ENCODE data around the gene TOM1L2. TPM values are rescaled to one million over a fixed set of nuclear protein-coding genes. Genes with fewer than 3 reads are reported as not detected.

Gene TOM1L2
- polyA plus RNA-seq, 1 donor = 31.1 TPM

DNA sequence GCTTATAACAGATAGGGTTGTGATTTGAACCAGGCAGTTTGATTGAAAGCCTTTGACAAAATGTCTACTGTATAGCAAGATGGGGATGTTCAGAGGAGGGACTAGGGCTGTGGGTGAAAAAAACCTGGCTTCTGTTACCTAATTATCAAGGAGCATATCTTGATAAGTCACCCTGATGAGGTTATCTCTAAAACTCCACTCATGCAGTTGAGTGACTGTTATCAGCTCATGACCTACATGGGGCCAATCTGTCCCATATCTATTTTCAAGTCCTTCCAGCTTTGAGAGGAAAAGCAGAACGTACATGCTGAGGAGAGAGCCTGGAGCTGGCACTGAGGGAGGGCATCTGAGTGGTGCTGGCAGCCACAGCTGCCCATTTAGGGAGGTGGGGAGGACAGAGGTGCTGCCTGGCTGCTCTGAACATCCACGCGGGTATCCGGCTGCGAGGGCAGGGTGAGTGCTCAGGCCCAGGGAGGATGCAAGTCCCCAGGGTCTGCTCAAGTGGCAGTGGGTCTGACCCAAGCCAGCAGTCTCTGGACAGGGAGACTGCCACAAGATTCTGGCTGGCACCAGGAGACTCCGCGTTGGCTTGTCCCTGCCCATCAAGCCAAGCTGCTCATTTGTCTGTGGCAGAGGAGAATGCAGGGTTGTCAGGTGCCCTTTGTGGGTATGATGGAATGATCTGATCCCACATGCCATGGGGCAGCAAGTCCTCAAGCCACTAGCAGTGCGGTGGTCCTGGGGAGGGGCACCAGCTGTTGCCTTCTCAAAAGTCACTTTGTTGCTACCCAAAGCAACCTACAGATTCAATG, 37.6 kb upstream of the TOM1L2 start:
- DNase-seq = no peak
- Histone ChIP-seq H3K4me3 (ENCODE audit: low read length) (no peak overlapping the region), H3K27me3 (ENCODE audit: control insufficient read depth, insufficient read depth, low read length) (no peaks in the 10 kb centered on the region), H3K4me1 (ENCODE audit: control insufficient read depth, insufficient read depth, low read length) (no peaks in the 10 kb centered on the region), H3K36me3 (ENCODE audit: control insufficient read depth, insufficient read depth, low read length) (peaks cover 16% of the 10 kb centered on the region), H3K27ac (ENCODE audit: low read length) (no peak overlapping the region), H3K9me3 (ENCODE audit: control insufficient read depth, low read depth, low read length) (no peaks in the 10 kb centered on the region)
- WGBS (ENCODE audit: insufficient coverage, low lambda C conversion rate) = no CpG with 5 or more reads among the region's 8 CpGs

DNA sequence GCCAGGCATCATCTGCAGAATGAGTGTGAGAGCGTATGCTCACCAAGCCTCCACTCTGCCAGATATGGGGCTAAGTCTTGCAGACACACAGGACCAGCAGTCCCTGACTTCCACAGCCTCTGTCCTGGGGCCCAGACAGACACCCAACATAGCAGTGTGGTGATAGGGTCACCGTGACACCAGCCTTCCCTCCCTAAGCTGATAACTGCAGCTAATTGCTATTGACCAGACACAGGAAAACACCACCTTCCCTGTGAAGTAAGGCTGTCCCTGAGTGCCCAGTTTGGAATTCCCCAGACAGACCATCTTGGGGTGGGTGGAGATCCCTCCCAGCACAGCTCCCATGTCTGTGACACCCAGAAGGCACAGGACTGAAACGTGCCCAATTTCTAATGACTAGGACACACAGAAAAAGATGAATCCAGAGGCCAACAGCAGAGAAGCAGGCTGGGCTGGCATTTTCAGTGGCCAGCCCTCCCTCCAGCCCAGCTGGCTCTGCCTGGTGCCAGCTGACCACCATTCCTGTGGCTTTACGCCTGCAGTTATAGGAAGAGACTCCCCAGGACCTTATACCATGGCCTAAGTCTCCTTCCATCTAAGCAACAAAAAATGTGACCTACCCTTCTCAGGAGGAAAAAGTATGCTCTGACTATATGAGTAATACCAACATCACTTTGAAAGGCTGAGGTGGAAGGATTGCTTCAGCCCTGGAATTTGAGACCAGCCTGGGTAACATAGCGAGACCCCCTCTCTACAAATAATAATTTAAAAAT, 36.5 kb upstream of the TOM1L2 start:
- no peak overlapping the region for H3K4me3 ChIP-seq (ENCODE audit: low read length)
- DNase-seq = no peak
- peaks cover 16% of the 10 kb centered on the region for H3K36me3 ChIP-seq (ENCODE audit: control insufficient read depth, insufficient read depth, low read length)
- no peaks in the 10 kb centered on the region for H3K9me3 ChIP-seq (ENCODE audit: control insufficient read depth, low read depth, low read length)
- no peaks in the 10 kb centered on the region for H3K27me3 ChIP-seq (ENCODE audit: control insufficient read depth, insufficient read depth, low read length)
- H3K27ac ChIP-seq (ENCODE audit: low read length) = no peak overlapping the region
- H3K4me1 ChIP-seq (ENCODE audit: control insufficient read depth, insufficient read depth, low read length) = no peaks in the 10 kb centered on the region
- WGBS (ENCODE audit: insufficient coverage, low lambda C conversion rate) = no CpG with 5 or more reads among the region's 5 CpGs

GRCh38 chr17:18006495-18007239, 34.5 kb upstream of the TOM1L2 start:
- H3K36me3 ChIP-seq (ENCODE audit: control insufficient read depth, insufficient read depth, low read length) = peaks cover 14% of the 10 kb centered on the region
- no peaks in the 10 kb centered on the region for H3K27me3 ChIP-seq (ENCODE audit: control insufficient read depth, insufficient read depth, low read length)
- no peak overlapping the region for H3K27ac ChIP-seq (ENCODE audit: low read length)
- H3K9me3 ChIP-seq (ENCODE audit: control insufficient read depth, low read depth, low read length) = no peaks in the 10 kb centered on the region
- no peaks in the 10 kb centered on the region for H3K4me1 ChIP-seq (ENCODE audit: control insufficient read depth, insufficient read depth, low read length)
- DNase-seq = no peak
- WGBS (ENCODE audit: insufficient coverage, low lambda C conversion rate) = no CpG with 5 or more reads among the region's 31 CpGs
- no peak overlapping the region for H3K4me3 ChIP-seq (ENCODE audit: low read length)

DNA sequence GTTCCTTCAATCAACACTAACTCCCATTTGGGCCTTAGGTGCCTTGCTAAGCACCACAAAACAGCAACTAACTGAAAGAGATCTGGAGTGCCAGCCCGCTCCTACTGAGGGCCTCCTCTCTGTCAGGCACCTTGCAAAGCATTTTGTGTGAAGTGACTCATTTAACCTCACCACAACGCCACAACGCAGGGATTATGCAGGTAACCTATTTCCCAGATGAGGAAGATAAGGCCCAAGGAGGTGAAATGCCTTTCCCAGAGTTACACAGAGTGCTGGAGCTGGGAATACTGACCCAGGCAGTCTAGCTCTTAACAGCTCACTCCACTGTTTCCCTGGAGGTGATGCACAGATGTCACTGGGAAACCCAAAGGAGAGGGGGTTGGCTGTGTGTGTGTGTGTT, 33.3 kb upstream of the TOM1L2 start:
- no peak overlapping the region for H3K27ac ChIP-seq (ENCODE audit: low read length)
- no peak overlapping the region for H3K4me3 ChIP-seq (ENCODE audit: low read length)
- no CpG with 5 or more reads among the region's 3 CpGs for WGBS (ENCODE audit: insufficient coverage, low lambda C conversion rate)
- no peaks in the 10 kb centered on the region for H3K27me3 ChIP-seq (ENCODE audit: control insufficient read depth, insufficient read depth, low read length)
- H3K9me3 ChIP-seq (ENCODE audit: control insufficient read depth, low read depth, low read length) = no peaks in the 10 kb centered on the region
- peaks cover under 1% of the 10 kb centered on the region for H3K4me1 ChIP-seq (ENCODE audit: control insufficient read depth, insufficient read depth, low read length)
- no peak for DNase-seq
- peaks cover 8% of the 10 kb centered on the region for H3K36me3 ChIP-seq (ENCODE audit: control insufficient read depth, insufficient read depth, low read length)

DNA sequence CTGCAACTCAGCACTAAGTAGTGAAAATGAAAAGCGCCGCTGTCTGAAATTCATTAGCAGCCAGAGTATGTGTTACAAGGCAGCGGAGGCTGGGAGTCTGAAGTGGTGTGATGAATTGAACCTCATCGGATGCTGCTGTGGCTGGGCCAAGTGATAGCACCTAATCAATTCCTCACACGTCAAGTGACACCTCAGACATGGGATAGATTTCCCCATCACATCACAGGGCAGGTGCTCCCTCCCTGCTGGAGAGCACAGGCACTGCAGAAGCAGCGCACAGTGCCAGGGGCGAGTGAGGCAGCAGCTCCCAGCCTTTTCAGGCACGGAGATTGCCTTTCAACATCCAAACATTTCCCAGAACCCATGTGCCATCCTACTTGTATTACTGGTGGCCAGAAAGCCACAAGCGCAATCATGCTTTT, 32.7 kb upstream of the TOM1L2 start:
- Histone ChIP-seq H3K27me3 (ENCODE audit: control insufficient read depth, insufficient read depth, low read length) (no peaks in the 10 kb centered on the region), H3K9me3 (ENCODE audit: control insufficient read depth, low read depth, low read length) (no peaks in the 10 kb centered on the region), H3K4me1 (ENCODE audit: control insufficient read depth, insufficient read depth, low read length) (peaks cover 4% of the 10 kb centered on the region), H3K27ac (ENCODE audit: low read length) (no peak overlapping the region), H3K36me3 (ENCODE audit: control insufficient read depth, insufficient read depth, low read length) (peaks cover 6% of the 10 kb centered on the region), H3K4me3 (ENCODE audit: low read length) (no peak overlapping the region)
- no CpG with 5 or more reads among the region's 9 CpGs for WGBS (ENCODE audit: insufficient coverage, low lambda C conversion rate)
- DNase-seq = no peak

DNA sequence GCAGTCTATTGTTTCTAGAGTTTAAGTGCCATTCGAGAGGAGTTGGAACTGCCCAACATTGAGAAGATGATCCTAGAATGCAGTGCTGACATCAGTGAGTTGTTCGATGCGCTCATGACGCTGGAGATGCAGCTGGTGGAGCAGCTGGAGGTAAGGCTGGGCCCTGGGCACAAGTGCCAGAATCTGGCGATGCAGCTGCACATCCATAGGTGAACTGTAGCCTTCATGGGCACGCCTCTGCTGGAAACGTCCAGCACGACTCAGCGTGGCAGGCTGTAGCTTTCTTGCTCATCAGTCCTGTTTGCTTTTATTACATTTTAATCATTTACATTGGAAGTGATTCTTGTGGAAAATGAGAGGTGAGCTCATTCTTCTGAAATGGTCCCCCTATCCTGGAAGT, 32.1 kb upstream of the TOM1L2 start:
- no peaks in the 10 kb centered on the region for H3K9me3 ChIP-seq (ENCODE audit: control insufficient read depth, low read depth, low read length)
- H3K4me1 ChIP-seq (ENCODE audit: control insufficient read depth, insufficient read depth, low read length) = peaks cover 10% of the 10 kb centered on the region
- H3K36me3 ChIP-seq (ENCODE audit: control insufficient read depth, insufficient read depth, low read length) = peaks cover 1% of the 10 kb centered on the region
- no peak overlapping the region for H3K27ac ChIP-seq (ENCODE audit: low read length)
- DNase-seq = no peak
- H3K27me3 ChIP-seq (ENCODE audit: control insufficient read depth, insufficient read depth, low read length) = no peaks in the 10 kb centered on the region
- WGBS (ENCODE audit: insufficient coverage, low lambda C conversion rate) = no CpG with 5 or more reads among the region's 9 CpGs
- no peak overlapping the region for H3K4me3 ChIP-seq (ENCODE audit: low read length)

GRCh38 chr17:18002171-18002570, 30.0 kb upstream of the TOM1L2 start:
- Histone ChIP-seq H3K4me3 (ENCODE audit: low read length) (no peak overlapping the region), H3K27me3 (ENCODE audit: control insufficient read depth, insufficient read depth, low read length) (no peaks in the 10 kb centered on the region), H3K4me1 (ENCODE audit: control insufficient read depth, insufficient read depth, low read length) (peaks cover 13% of the 10 kb centered on the region), H3K27ac (ENCODE audit: low read length) (no peak overlapping the region), H3K36me3 (ENCODE audit: control insufficient read depth, insufficient read depth, low read length) (no peaks in the 10 kb centered on the region), H3K9me3 (ENCODE audit: control insufficient read depth, low read depth, low read length) (no peaks in the 10 kb centered on the region)
- no CpG with 5 or more reads among the region's 2 CpGs for WGBS (ENCODE audit: insufficient coverage, low lambda C conversion rate)
- no peak for DNase-seq

DNA sequence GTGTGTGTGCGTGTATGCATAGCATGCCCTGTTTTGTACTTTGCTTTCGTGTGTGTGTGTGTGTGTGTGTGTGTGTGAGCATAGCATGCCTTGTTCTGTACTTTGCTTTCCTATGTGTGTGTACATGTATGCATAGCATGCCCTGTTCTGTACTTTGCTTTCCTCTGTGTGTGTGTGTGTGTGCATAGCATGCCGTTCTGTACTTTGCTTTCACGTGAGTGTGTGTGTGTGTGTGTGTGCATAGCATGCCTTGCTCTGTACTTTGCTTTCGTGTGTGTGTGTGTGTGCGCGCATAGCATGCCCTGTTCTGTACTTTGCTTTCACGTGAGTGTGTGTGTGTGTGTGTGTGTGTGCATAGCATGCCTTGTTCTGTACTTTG, 27.8 kb upstream of the TOM1L2 start:
- Histone ChIP-seq H3K36me3 (ENCODE audit: control insufficient read depth, insufficient read depth, low read length) (no peaks in the 10 kb centered on the region), H3K27me3 (ENCODE audit: control insufficient read depth, insufficient read depth, low read length) (no peaks in the 10 kb centered on the region), H3K27ac (ENCODE audit: low read length) (peak overlapping the region; percentile 20), H3K4me3 (ENCODE audit: low read length) (no peak overlapping the region), H3K9me3 (ENCODE audit: control insufficient read depth, low read depth, low read length) (no peaks in the 10 kb centered on the region), H3K4me1 (ENCODE audit: control insufficient read depth, insufficient read depth, low read length) (peaks cover 13% of the 10 kb centered on the region)
- no CpG with 5 or more reads among the region's 8 CpGs for WGBS (ENCODE audit: insufficient coverage, low lambda C conversion rate)
- DNase-seq = peak; percentile 84 to 91

- WGBS (ENCODE audit: insufficient coverage, low lambda C conversion rate) = 100% methylated on average over 1 of the region's 9 CpGs
- Histone ChIP-seq H3K27me3 (ENCODE audit: control insufficient read depth, insufficient read depth, low read length) (no peaks in the 10 kb centered on the region), H3K9me3 (ENCODE audit: control insufficient read depth, low read depth, low read length) (no peaks in the 10 kb centered on the region), H3K36me3 (ENCODE audit: control insufficient read depth, insufficient read depth, low read length) (no peaks in the 10 kb centered on the region), H3K27ac (ENCODE audit: low read length) (peak overlapping the region; percentile 20), H3K4me1 (ENCODE audit: control insufficient read depth, insufficient read depth, low read length) (peaks cover 13% of the 10 kb centered on the region), H3K4me3 (ENCODE audit: low read length) (no peak overlapping the region)
- DNase-seq = no peak
Measured at GRCh38 chr17:17999364-18000029, 27.3 kb upstream of the TOM1L2 start.

DNA sequence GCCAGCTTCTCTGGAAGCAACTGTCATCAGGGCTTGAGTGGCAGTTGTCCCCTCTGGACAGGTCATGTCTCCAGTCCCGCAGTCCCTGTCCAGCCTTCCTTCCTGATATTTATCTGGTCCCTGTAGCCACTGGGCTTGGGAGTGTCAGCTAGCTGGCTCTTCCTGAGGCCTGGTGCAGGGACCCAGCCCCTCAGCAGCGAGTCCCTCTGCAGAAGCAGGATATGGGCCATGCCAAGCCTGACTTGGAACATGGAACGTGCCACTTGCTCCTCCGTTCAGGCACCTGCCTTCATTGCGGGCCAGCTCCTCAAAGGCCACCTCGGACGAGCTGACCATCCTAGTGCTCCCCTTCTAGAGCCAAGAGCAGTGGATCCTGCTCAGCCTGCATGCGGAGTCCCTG, 26.7 kb upstream of the TOM1L2 start:
- no CpG with 5 or more reads among the region's 8 CpGs for WGBS (ENCODE audit: insufficient coverage, low lambda C conversion rate)

More for the DNA sequence above, 26.7 kb upstream of the TOM1L2 start:
- Histone ChIP-seq H3K27ac (ENCODE audit: low read length) (no peak overlapping the region), H3K4me1 (ENCODE audit: control insufficient read depth, insufficient read depth, low read length) (peaks cover 13% of the 10 kb centered on the region), H3K36me3 (ENCODE audit: control insufficient read depth, insufficient read depth, low read length) (no peaks in the 10 kb centered on the region), H3K9me3 (ENCODE audit: control insufficient read depth, low read depth, low read length) (no peaks in the 10 kb centered on the region), H3K27me3 (ENCODE audit: control insufficient read depth, insufficient read depth, low read length) (no peaks in the 10 kb centered on the region), H3K4me3 (ENCODE audit: low read length) (no peak overlapping the region)
- no peak for DNase-seq
